GM12878 (cell line): ENCODE measurements around the gene UGT1A6. TPM values are rescaled to one million over a fixed set of nuclear protein-coding genes. Genes with fewer than 3 reads are reported as not detected.

Source experiments
- ATAC-seq: fragments of 200-7000 bp; cut with Tn5 transposase; 3 replicates; pipeline ENCODE4 v1.9.1; 2020; ENCODE audit warnings: mild to moderate bottlenecking, moderate library complexity
- BruUV-seq: library from RNA; stranded (reverse); fragments of 400-500 nt; replicated peaks from 2 replicates; lab custom pipeline; 2021; lab: Mats Ljungman, UMichigan
- CTCF ChIA-PET: fragments of 300-600 bp; sonication (Branson Sonifier 250); formaldehyde crosslinking; extraction: SDS; loops from one replicate; lab custom pipeline; 2021; ENCODE audit warnings: inconsistent platforms; lab: Yijun Ruan, JAX
- POLR2A ChIA-PET: fragments of 350-600 bp; formaldehyde crosslinking; extraction: SDS; loops from one replicate; lab custom pipeline; 2021; ENCODE audit warnings: inconsistent platforms; lab: Charles Lee
- RAD21 ChIA-PET: fragments of 300-600 bp; sonication (Branson Sonifier 250); formaldehyde crosslinking; loops from one replicate; lab custom pipeline; 2023; ENCODE audit warnings: antibody characterized with exemption; ENCODE audit not compliant: unreplicated experiment; lab: Charles Lee
- SMC1A ChIA-PET: fragments of 300-600 bp; sonication (Branson Sonifier 250); formaldehyde crosslinking; loops from one replicate; lab custom pipeline; 2023; ENCODE audit not compliant: unreplicated experiment, uncharacterized antibody; lab: Charles Lee
- DNase-seq: peaks from one replicate; pipeline ENCODE4 v3.0.0-alpha.2; 2011; ENCODE audit warnings: low read depth, low spot score
- FAIRE-seq: peaks from 3 replicates; lab custom pipeline; 2011; peaks lifted over from hg19 to GRCh38; lab: Jason Lieb, UNC
- H2AFZ ChIP-seq: 2 replicates; pipeline ENCODE4 v1.6.0; 2011; ENCODE audit warnings: low read depth, low read length, control low read depth; ENCODE audit not compliant: control insufficient read depth
- H3K27ac ChIP-seq: 2 replicates; pipeline ENCODE4 v1.5.1; 2011; ENCODE audit warnings: control low read depth; ENCODE audit not compliant: control insufficient read depth, insufficient read depth
- H3K27me3 ChIP-seq, 2 experiments: replicated peaks in 1 of 2; 2 replicates each; pipeline versions ENCODE4 v1.6.0 to v1.6.1; 2011; ENCODE audit warnings: low read length in 1 of 2; ENCODE audit not compliant: control insufficient read depth in 2 of 2, insufficient read depth in 2 of 2
- H3K36me3 ChIP-seq, 2 experiments: 2 replicates each; pipeline ENCODE4 v1.5.1; 2011; ENCODE audit warnings: low read length in 1 of 2; ENCODE audit not compliant: control insufficient read depth in 2 of 2, insufficient read depth in 2 of 2
- H3K4me1 ChIP-seq: 2 replicates; pipeline ENCODE4 v1.6.1; 2011; ENCODE audit warnings: mild to moderate bottlenecking, low read length, moderate library complexity, mixed read lengths; ENCODE audit not compliant: control insufficient read depth, insufficient read depth
- H3K4me2 ChIP-seq: 2 replicates; pipeline ENCODE4 v1.6.0; 2011; ENCODE audit warnings: control low read depth; ENCODE audit not compliant: control insufficient read depth, insufficient read depth
- H3K4me3 ChIP-seq: fragments of 200-600 bp; sonication (generic); 2 replicates; pipeline ENCODE4 v1.5.1; 2016
- H3K79me2 ChIP-seq: 2 replicates; pipeline ENCODE4 v1.6.0; 2011; ENCODE audit warnings: low read length; ENCODE audit not compliant: control insufficient read depth, insufficient read depth
- H3K9ac ChIP-seq: 2 replicates; pipeline ENCODE4 v1.8.0; 2011; ENCODE audit warnings: low read length, control low read depth, mixed read lengths; ENCODE audit not compliant: control insufficient read depth, insufficient read depth
- H3K9me3 ChIP-seq: replicated peaks from 3 replicates; pipeline ENCODE4 v1.5.1; 2011; ENCODE audit warnings: mild to moderate bottlenecking, low read length; ENCODE audit not compliant: control insufficient read depth, insufficient read depth
- H4K20me1 ChIP-seq: 2 replicates; pipeline ENCODE4 v1.6.0; 2011; ENCODE audit not compliant: control insufficient read depth, insufficient read depth
- BRCA1 ChIP-seq: IDR thresholded peaks from 2 replicates; pipeline ENCODE4 v1.6.1; 2011; ENCODE audit warnings: low read depth, low read length, improper control_type of control experiment
- CHD4 ChIP-seq: fragments of 200-600 bp; sonication (generic); IDR thresholded peaks from 2 replicates; pipeline ENCODE4 v1.6.1; 2016; ENCODE audit warnings: mild to moderate bottlenecking
- MTA2 ChIP-seq: fragments of 450-650 bp; IDR thresholded peaks from 2 replicates; pipeline ENCODE4 v1.6.1; 2016; ENCODE audit warnings: low read depth, mild to moderate bottlenecking, moderate library complexity
- POLR2AphosphoS2 ChIP-seq: IDR thresholded peaks from 2 replicates; pipeline ENCODE4 v1.6.1; 2011; ENCODE audit warnings: low read depth, mild to moderate bottlenecking, low read length, improper control_type of control experiment, moderate library complexity
- RBBP5 ChIP-seq: fragments of 200-600 bp; sonication (generic); conservative IDR thresholded peaks from 2 replicates; pipeline ENCODE4 v1.6.1; 2016
- WRNIP1 ChIP-seq: IDR thresholded peaks from 2 replicates; pipeline ENCODE4 v1.6.1; 2011; ENCODE audit warnings: low read depth, low read length, improper control_type of control experiment, borderline replicate concordance
- YY1 ChIP-seq: IDR thresholded peaks from 2 replicates; pipeline ENCODE4 v1.6.1; 2011; ENCODE audit warnings: low read depth, mild to moderate bottlenecking, low read length
- in situ Hi-C: fragments of 300-500 bp; cut with MboI; formaldehyde crosslinking; loops from 9 replicates; pipeline ENCODE4 v1.14.3; 2018; ENCODE audit warnings: mixed read lengths
- intact Hi-C: fragments of 100-400 bp; cut with micrococcal nuclease; formaldehyde crosslinking; loops from one replicate; pipeline ENCODE4 v1.14.2; 2022; ENCODE audit not compliant: unreplicated experiment
- polyA plus RNA-seq, 11 experiments: library from polyadenylated mRNA; depleted of rRNA in 4 of 11; unstranded in 6 of 11; stranded (reverse) in 5 of 11; fragments of >200 nt; fragmentation: Nextera tagmentation in 4 of 11; fragmentation: Illumina TruSeq in 1 of 11; extraction: Ambion mirVana in 4 of 11; extraction: Trizol in 1 of 11; gene quantifications; 1 replicate in 1 of 11; 2 replicates in 10 of 11; pipeline versions ENCODE4 v1.2.1 to v1.2.3, GENCODE V29; 2011 to 2016; ENCODE audit warnings: inconsistent platforms in 2 of 11, missing spikeins in 2 of 11, low read depth in 1 of 11
- total RNA-seq, 4 experiments: library from RNA; depleted of rRNA in 3 of 4; stranded (reverse); fragments of >200 nt in 3 of 4; fragmentation: Illumina TruSeq in 1 of 4; extraction: Trizol in 1 of 4; gene quantifications; 2 replicates each; pipeline versions ENCODE4 v1.2.1 to v1.2.3, GENCODE V29; 2013 to 2021
- TF ChIP-seq, protein P1 (sequence below): fragments of 450-650 bp; IDR thresholded peaks from 2 replicates; pipeline ENCODE4 v1.6.1; 2016; ENCODE audit warnings: mild to moderate bottlenecking, moderate library complexity, borderline replicate concordance
- TF ChIP-seq, protein P2 (sequence below): fragments of 450-650 bp; IDR thresholded peaks from 2 replicates; pipeline ENCODE4 v1.6.1; 2017; ENCODE audit warnings: mild to moderate bottlenecking, moderate library complexity

Gene UGT1A6
- total and polyA plus RNA-seq, 10 of the 15 experiments (the other 5 are each of a cell fraction or from before 2014, with no cell fraction given): not detected

DNA sequence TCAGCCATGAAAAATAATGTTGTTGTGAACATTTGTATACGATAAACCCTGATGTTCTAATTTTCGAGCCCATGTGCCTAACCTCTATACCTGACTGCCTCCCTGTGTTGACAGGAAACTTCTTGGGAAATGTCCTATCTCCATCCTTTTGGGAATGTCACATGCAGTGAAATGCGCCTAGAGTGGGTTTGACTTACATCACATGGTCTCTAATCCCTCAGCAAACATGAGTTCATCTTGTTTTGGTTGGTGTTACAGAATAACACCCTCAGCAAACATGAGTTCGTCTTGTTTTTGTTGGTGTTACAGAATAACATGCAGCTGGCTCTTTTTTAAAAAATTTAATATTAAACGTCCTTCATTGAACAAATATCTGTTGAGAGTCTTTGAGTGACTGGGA, 4.3 kb upstream of the UGT1A6 start (continued):
- TF ChIP-seq, protein P1, sequence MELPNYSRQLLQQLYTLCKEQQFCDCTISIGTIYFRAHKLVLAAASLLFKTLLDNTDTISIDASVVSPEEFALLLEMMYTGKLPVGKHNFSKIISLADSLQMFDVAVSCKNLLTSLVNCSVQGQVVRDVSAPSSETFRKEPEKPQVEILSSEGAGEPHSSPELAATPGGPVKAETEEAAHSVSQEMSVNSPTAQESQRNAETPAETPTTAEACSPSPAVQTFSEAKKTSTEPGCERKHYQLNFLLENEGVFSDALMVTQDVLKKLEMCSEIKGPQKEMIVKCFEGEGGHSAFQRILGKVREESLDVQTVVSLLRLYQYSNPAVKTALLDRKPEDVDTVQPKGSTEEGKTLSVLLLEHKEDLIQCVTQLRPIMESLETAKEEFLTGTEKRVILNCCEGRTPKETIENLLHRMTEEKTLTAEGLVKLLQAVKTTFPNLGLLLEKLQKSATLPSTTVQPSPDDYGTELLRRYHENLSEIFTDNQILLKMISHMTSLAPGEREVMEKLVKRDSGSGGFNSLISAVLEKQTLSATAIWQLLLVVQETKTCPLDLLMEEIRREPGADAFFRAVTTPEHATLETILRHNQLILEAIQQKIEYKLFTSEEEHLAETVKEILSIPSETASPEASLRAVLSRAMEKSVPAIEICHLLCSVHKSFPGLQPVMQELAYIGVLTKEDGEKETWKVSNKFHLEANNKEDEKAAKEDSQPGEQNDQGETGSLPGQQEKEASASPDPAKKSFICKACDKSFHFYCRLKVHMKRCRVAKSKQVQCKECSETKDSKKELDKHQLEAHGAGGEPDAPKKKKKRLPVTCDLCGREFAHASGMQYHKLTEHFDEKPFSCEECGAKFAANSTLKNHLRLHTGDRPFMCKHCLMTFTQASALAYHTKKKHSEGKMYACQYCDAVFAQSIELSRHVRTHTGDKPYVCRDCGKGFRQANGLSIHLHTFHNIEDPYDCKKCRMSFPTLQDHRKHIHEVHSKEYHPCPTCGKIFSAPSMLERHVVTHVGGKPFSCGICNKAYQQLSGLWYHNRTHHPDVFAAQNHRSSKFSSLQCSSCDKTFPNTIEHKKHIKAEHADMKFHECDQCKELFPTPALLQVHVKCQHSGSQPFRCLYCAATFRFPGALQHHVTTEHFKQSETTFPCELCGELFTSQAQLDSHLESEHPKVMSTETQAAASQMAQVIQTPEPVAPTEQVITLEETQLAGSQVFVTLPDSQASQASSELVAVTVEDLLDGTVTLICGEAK: no peak
- TF ChIP-seq, protein P2, sequence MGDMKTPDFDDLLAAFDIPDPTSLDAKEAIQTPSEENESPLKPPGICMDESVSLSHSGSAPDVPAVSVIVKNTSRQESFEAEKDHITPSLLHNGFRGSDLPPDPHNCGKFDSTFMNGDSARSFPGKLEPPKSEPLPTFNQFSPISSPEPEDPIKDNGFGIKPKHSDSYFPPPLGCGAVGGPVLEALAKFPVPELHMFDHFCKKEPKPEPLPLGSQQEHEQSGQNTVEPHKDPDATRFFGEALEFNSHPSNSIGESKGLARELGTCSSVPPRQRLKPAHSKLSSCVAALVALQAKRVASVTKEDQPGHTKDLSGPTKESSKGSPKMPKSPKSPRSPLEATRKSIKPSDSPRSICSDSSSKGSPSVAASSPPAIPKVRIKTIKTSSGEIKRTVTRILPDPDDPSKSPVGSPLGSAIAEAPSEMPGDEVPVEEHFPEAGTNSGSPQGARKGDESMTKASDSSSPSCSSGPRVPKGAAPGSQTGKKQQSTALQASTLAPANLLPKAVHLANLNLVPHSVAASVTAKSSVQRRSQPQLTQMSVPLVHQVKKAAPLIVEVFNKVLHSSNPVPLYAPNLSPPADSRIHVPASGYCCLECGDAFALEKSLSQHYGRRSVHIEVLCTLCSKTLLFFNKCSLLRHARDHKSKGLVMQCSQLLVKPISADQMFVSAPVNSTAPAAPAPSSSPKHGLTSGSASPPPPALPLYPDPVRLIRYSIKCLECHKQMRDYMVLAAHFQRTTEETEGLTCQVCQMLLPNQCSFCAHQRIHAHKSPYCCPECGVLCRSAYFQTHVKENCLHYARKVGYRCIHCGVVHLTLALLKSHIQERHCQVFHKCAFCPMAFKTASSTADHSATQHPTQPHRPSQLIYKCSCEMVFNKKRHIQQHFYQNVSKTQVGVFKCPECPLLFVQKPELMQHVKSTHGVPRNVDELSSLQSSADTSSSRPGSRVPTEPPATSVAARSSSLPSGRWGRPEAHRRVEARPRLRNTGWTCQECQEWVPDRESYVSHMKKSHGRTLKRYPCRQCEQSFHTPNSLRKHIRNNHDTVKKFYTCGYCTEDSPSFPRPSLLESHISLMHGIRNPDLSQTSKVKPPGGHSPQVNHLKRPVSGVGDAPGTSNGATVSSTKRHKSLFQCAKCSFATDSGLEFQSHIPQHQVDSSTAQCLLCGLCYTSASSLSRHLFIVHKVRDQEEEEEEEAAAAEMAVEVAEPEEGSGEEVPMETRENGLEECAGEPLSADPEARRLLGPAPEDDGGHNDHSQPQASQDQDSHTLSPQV: no peak
- TF ChIP-seq RBBP5: no peak

DNA sequence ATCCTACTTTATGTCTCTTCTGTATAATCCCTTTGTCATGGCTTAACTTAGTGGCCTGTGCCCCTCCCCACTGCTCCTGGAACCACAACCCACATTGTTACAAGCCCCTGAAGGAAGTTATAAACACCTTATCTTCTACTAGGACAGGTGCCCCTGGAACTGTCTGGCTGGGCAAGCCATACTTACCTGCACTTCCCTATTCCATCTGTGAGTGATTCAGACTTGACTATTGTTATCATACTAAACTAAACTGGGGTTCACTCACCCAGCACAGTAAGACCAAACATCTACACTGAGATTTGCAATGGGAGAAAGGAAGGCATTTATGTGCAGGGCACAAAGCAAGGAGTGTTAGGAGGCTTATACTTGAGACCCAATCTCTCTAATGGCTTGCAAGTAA, 3.7 kb upstream of the UGT1A6 start:
- no peak overlapping the region for H3K4me3 ChIP-seq
- intact Hi-C loops: no loop called here
- no peaks in the 10 kb centered on the region for H3K4me1 ChIP-seq
- no peaks in the 10 kb centered on the region for H3K36me3 ChIP-seq
- no peaks in the 10 kb centered on the region for H3K9me3 ChIP-seq
- H3K27me3 ChIP-seq: peaks cover 0 to 3% of the 10 kb centered on the region in 2 experiments; a peak in 1 of 4 replicates
- FAIRE-seq: no peak
- H4K20me1 ChIP-seq: no peaks in the 10 kb centered on the region
- TF ChIP-seq YY1 (no peak), BRCA1 (no peak), CHD4 (no peak), POLR2AphosphoS2 (no peak), WRNIP1 (no peak), MTA2 (no peak)
- BruUV-seq: no TSS peak
- no peak overlapping the region for H2AFZ ChIP-seq
- no peaks in the 10 kb centered on the region for H3K79me2 ChIP-seq
- ChIA-PET RAD21 (no interaction called here), POLR2A (no interaction called here), CTCF (no interaction called here), SMC1A (no interaction called here)
- in situ Hi-C loops: no loop called here
- no peak overlapping the region for H3K4me2 ChIP-seq
- no peak overlapping the region for H3K27ac ChIP-seq
- no peak for ATAC-seq
- no peak overlapping the region for H3K9ac ChIP-seq
- DNase-seq: no peak
